ENCODE results near the gene TMEM132D.
A peak's percentile ranks its signal among the peaks of the same experiment; 100 is the strongest.

The TMEM132D gene

GRCh38 chr12:129670256-129670920, 233.4 kb downstream of the TMEM132D start:
- ChIA-PET CTCF (no interaction called here), POLR2A (no interaction called here)
- DNase-seq (ENCODE audit: low read depth, low spot score), result no peak
- H3K4me3 ChIP-seq (ENCODE audit: low read depth, low read length), result no peak overlapping the region
- no peak for TF ChIP-seq CTCF (IDR thresholded peaks at IDR 0.05; ENCODE audit: insufficient read depth, low read length, missing control alignments)

- ChIA-PET POLR2A (no interaction called here), CTCF (no interaction called here)
- H3K4me3 ChIP-seq (ENCODE audit: low read depth, low read length), result no peak overlapping the region
- TF ChIP-seq CTCF (IDR thresholded peaks at IDR 0.05; ENCODE audit: insufficient read depth, low read length, missing control alignments), result no peak
- no peak for DNase-seq (ENCODE audit: low read depth, low spot score)
These were observed 238.4 kb downstream of the TMEM132D start for GRCh38 chr12:129665414-129665813.

GRCh38 chr12:129662234-129662633, 241.6 kb downstream of the TMEM132D start:
- H3K4me3 ChIP-seq (ENCODE audit: low read depth, low read length), result no peak overlapping the region
- POLR2A ChIA-PET, result no interaction called here
- DNase-seq (ENCODE audit: low read depth, low spot score), result no peak
- CTCF ChIA-PET, result no interaction called here
- no peak for TF ChIP-seq CTCF (IDR thresholded peaks at IDR 0.05; ENCODE audit: insufficient read depth, low read length, missing control alignments)

GRCh38 chr12:129660946-129661345, 242.9 kb downstream of the TMEM132D start:
- POLR2A ChIA-PET, result no interaction called here
- TF ChIP-seq CTCF (IDR thresholded peaks at IDR 0.05; ENCODE audit: insufficient read depth, low read length, missing control alignments), result no peak
- DNase-seq (ENCODE audit: low read depth, low spot score), result no peak
- no peak overlapping the region for H3K4me3 ChIP-seq (ENCODE audit: low read depth, low read length)
- CTCF ChIA-PET, result no interaction called here

- no peak overlapping the region for H3K4me3 ChIP-seq (ENCODE audit: low read depth, low read length)
- POLR2A ChIA-PET, result no interaction called here
- TF ChIP-seq CTCF (IDR thresholded peaks at IDR 0.05; ENCODE audit: insufficient read depth, low read length, missing control alignments), result no peak
- DNase-seq (ENCODE audit: low read depth, low spot score), result peak; percentile 37
- CTCF ChIA-PET, result no interaction called here
These were observed 243.7 kb downstream of the TMEM132D start for GRCh38 chr12:129659961-129660622.

- POLR2A ChIA-PET, result no interaction called here
- TF ChIP-seq CTCF (IDR thresholded peaks at IDR 0.05; ENCODE audit: insufficient read depth, low read length, missing control alignments), result no peak
- DNase-seq (ENCODE audit: low read depth, low spot score), result no peak
- no peak overlapping the region for H3K4me3 ChIP-seq (ENCODE audit: low read depth, low read length)
- CTCF ChIA-PET, result no interaction called here
These were observed 246.6 kb downstream of the TMEM132D start for GRCh38 chr12:129657179-129657578.
